Transverse colon (tissue), 4 donors: Measurements from ENCODE around the gene SLC25A17. TPM values are rescaled to one million over a fixed set of nuclear protein-coding genes. Genes with fewer than 3 reads are reported as not detected.

Source experiments
- DNase-seq: peaks from one replicate; pipeline ENCODE4 v3.0.0-alpha.2; 2019
- H3K27ac ChIP-seq, 4 donors: fragments of 200-600 bp; sonication (generic); 2 replicates each; pipeline ENCODE4 v1.5.1; 2016 to 2018; ENCODE audit warnings: inconsistent platforms in 4 of 4
- H3K27me3 ChIP-seq: fragments of 200-600 bp; sonication (generic); 2 replicates; pipeline ENCODE4 v1.5.1; 2017; ENCODE audit warnings: inconsistent platforms
- H3K36me3 ChIP-seq, 4 donors: fragments of 200-600 bp; sonication (generic); 2 replicates each; pipeline ENCODE4 v1.5.1; 2017 to 2019; ENCODE audit warnings: inconsistent platforms in 4 of 4
- H3K4me1 ChIP-seq, 4 donors: fragments of 200-600 bp; sonication (generic); 2 replicates each; pipeline ENCODE4 v1.5.1; 2017 to 2020; ENCODE audit warnings: inconsistent platforms in 4 of 4
- H3K4me3 ChIP-seq, 4 donors: fragments of 200-600 bp; sonication (generic); 1 replicate in 1 of 4; 2 replicates in 3 of 4; pipeline versions ENCODE4 v1.5.1 to v1.6.1; 2017 to 2019; ENCODE audit warnings: inconsistent platforms in 4 of 4
- H3K9me3 ChIP-seq, 2 donors: fragments of 200-600 bp; sonication (generic); 2 replicates each; pipeline ENCODE4 v1.5.1; 2017 to 2019; ENCODE audit warnings: inconsistent platforms in 2 of 2
- CTCF ChIP-seq, 5 experiments: fragments of 200-600 bp in 3 of 5; fragments of 450-650 bp in 2 of 5; sonication (generic) in 3 of 5; IDR thresholded peaks; 1 replicate in 2 of 5; 2 replicates in 3 of 5; pipeline ENCODE4 v1.5.1; 2016 to 2017; ENCODE audit warnings: antibody characterized with exemption in 5 of 5, inconsistent platforms in 3 of 5, mild to moderate bottlenecking in 2 of 5, moderate library complexity in 1 of 5
- EP300 ChIP-seq: sonication (generic); formaldehyde crosslinking; IDR thresholded peaks from one replicate; pipeline ENCODE4 v1.6.1; 2017; ENCODE audit warnings: antibody characterized with exemption, low read depth
- POLR2A ChIP-seq: fragments of 450-650 bp; IDR thresholded peaks from one replicate; pipeline ENCODE4 v1.6.1; 2016; ENCODE audit warnings: antibody characterized with exemption, mild to moderate bottlenecking, moderate library complexity
- POLR2AphosphoS5 ChIP-seq, 3 donors: sonication (generic); formaldehyde crosslinking; IDR thresholded peaks; one replicate each; pipeline ENCODE4 v1.6.1; 2016; ENCODE audit warnings: antibody characterized with exemption in 3 of 3
- WGBS, 2 donors: methylation state at CpG; one replicate each; pipeline ENCODE4 v1.1.5; 2018; ENCODE audit warnings: low coverage in 1 of 2; 5-methylcytosine and 5-hydroxymethylcytosine counted together
- in situ Hi-C, 4 donors: fragments of 200-750 bp; cut with MboI; loops; one replicate each; pipeline versions ENCODE4 v1.15.0 to v1.15.1; 2017; ENCODE audit warnings: low sequenced_read_pairs in 3 of 4, low pct_ligation_motif_present in 1 of 4, low pct_unique_long_range_greater_than_20kb in 1 of 4
- intact Hi-C: fragments of 100-400 bp; cut with DNase I; formaldehyde crosslinking; loops from one replicate; pipeline ENCODE4 v1.15.1; 2023; ENCODE audit warnings: low total_unique reads
- total RNA-seq, 4 donors: library from RNA; depleted of rRNA; stranded (reverse); fragments of >200 nt; gene quantifications; one replicate each; pipeline ENCODE4 v1.1.0, GENCODE V29; 2016

The SLC25A17 gene
- total RNA-seq, 4 donors from 2014 or later: 8.0 to 20.2 (median 12.5) TPM

GRCh38 chr22:40727070-40727963 is 91.8 kb downstream of the SLC25A17 start:
- TF ChIP-seq EP300 (no peak), CTCF (IDR thresholded peaks at IDR 0.05) (no peak), POLR2A (no peak), POLR2AphosphoS5 (IDR thresholded peaks at IDR 0.05) (no peak)

GRCh38 chr22:40726514-40726913 is 92.6 kb downstream of the SLC25A17 start:
- in situ Hi-C loops: no loop called here
- Histone ChIP-seq H3K36me3 (no peaks in the 10 kb centered on the region), H3K27me3 (no peaks in the 10 kb centered on the region), H3K9me3 (no peaks in the 10 kb centered on the region), H3K27ac (no peak overlapping the region), H3K4me1 (peaks cover 0 to 16% (median 5%) of the 10 kb centered on the region in 4 donors), H3K4me3 (no peak overlapping the region)
- 38 to 54% methylated on average over 4 of the region's 4 CpGs for WGBS, 2 donors
- DNase-seq: no peak
- intact Hi-C loops: no loop called here
- no peak for TF ChIP-seq POLR2AphosphoS5 (IDR thresholded peaks at IDR 0.05)
- TF ChIP-seq CTCF (IDR thresholded peaks at IDR 0.05): no peak

More at GRCh38 chr22:40727070-40727963, 91.8 kb downstream of the SLC25A17 start:
- Histone ChIP-seq H3K36me3 (no peaks in the 10 kb centered on the region), H3K27ac (no peak overlapping the region), H3K4me1 (peaks cover 0 to 24% (median 8%) of the 10 kb centered on the region in 4 donors), H3K9me3 (no peaks in the 10 kb centered on the region), H3K4me3 (no peak overlapping the region), H3K27me3 (no peaks in the 10 kb centered on the region)
- no peak for DNase-seq
- WGBS, 2 donors: 84 to 89% methylated on average over 4 to 11 of the region's 11 CpGs
- intact Hi-C loops: no loop called here
- in situ Hi-C loops: no loop called here

DNA sequence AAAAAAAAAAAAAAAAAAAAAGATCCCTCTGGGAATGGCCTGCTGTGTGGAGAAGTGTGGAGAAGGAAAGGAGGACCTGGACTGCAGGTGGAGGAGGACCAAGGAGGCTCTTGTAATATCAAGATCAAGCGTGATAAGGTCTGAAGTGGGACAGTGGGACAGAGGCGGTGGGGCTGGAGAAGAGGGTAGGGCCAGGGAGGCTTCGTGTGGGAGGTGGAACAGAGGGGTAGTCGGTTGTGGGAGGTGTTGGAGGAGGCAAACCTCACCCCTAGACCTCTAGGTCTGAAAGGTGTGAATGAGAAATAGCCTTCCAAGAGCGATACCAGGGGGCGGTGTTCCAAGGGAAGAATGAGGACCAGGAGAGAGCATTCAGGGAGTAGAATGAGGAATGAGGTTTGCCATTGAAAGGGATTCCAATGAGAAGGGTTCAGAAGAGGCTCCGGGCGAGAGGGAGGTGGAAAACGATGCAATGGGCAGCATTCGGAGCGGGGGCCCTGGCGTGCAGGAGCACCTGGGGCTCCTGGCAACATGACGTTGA is 95.7 kb downstream of the SLC25A17 start:
- TF ChIP-seq POLR2AphosphoS5 (IDR thresholded peaks at IDR 0.05): no peak
- no peak for TF ChIP-seq CTCF (IDR thresholded peaks at IDR 0.05)
- TF ChIP-seq POLR2A: no peak
- no peak for TF ChIP-seq EP300
- H3K4me1 ChIP-seq: peaks cover 0 to 6% (median 5%) of the 10 kb centered on the region in 4 donors
- intact Hi-C loops (no loop called here), in situ Hi-C loops (no loop called here)
- H3K27me3 ChIP-seq: no peaks in the 10 kb centered on the region
- H3K27ac ChIP-seq: no peak overlapping the region
- H3K36me3 ChIP-seq: no peaks in the 10 kb centered on the region
- no peak for DNase-seq
- H3K4me3 ChIP-seq: no peak overlapping the region
- WGBS, 2 donors: 91 to 93% methylated on average over 4 to 13 of the region's 13 CpGs
- no peaks in the 10 kb centered on the region for H3K9me3 ChIP-seq

- intact Hi-C loops: no loop called here
- 26% methylated on average over 6 of the region's 6 CpGs; no CpG with 5 or more reads in 1 of the 2 donors for WGBS, 2 donors
- DNase-seq: no peak
- Histone ChIP-seq H3K27ac (peak overlapping the region in 3 of 4 donors; percentile 19 to 53 (median 31)), H3K4me3 (no peak overlapping the region), H3K36me3 (no peaks in the 10 kb centered on the region), H3K9me3 (no peaks in the 10 kb centered on the region), H3K27me3 (no peaks in the 10 kb centered on the region), H3K4me1 (peaks cover 0 to 5% (median 2%) of the 10 kb centered on the region in 4 donors)
- TF ChIP-seq EP300: no peak
- TF ChIP-seq CTCF (IDR thresholded peaks at IDR 0.05): no peak
- no peak for TF ChIP-seq POLR2AphosphoS5 (IDR thresholded peaks at IDR 0.05)
- no peak for TF ChIP-seq POLR2A
- in situ Hi-C loops: no loop called here
These were observed 97.9 kb downstream of the SLC25A17 start for GRCh38 chr22:40721266-40721665.
